Tibial artery (tissue), 4 donors: Measurements from ENCODE around the gene VWA3A.

Experiments
- DNase-seq, 2 donors: peaks; one replicate each; pipeline ENCODE4 v3.0.0-alpha.2; 2019
- H3K27ac ChIP-seq, 2 donors: fragments of 200-600 bp; sonication (generic) in 1 of 2; 1 replicate in 1 of 2; 2 replicates in 1 of 2; pipeline ENCODE4 v1.5.1; 2018 to 2019; ENCODE audit warnings: mild to moderate bottlenecking in 1 of 2
- H3K27me3 ChIP-seq, 2 donors: fragments of 200-600 bp; sonication (generic) in 1 of 2; one replicate each; pipeline versions ENCODE4 v1.5.1 to v1.6.0; 2016 to 2019
- H3K36me3 ChIP-seq, 3 donors: fragments of 200-600 bp; sonication (generic) in 2 of 3; one replicate each; pipeline ENCODE4 v1.5.1; 2016 to 2019; ENCODE audit warnings: mild to moderate bottlenecking in 2 of 3
- H3K4me1 ChIP-seq, 4 donors: fragments of 200-600 bp; sonication (generic) in 2 of 4; 1 replicate in 3 of 4; 2 replicates in 1 of 4; pipeline ENCODE4 v1.5.1; 2016 to 2019
- H3K4me3 ChIP-seq, 2 donors: fragments of 200-600 bp; sonication (generic) in 1 of 2; 1 replicate in 1 of 2; 2 replicates in 1 of 2; pipeline ENCODE4 v1.5.1; 2018 to 2019; ENCODE audit warnings: mild to moderate bottlenecking in 2 of 2
- H3K9me3 ChIP-seq, 3 donors: fragments of 200-600 bp; sonication (generic) in 1 of 3; one replicate each; pipeline ENCODE4 v1.5.1; 2016 to 2019
- intact Hi-C: fragments of 100-400 bp; cut with DNase I; formaldehyde crosslinking; loops from one replicate; pipeline ENCODE4 v1.15.0; 2023; ENCODE audit warnings: low total_unique reads
- TF ChIP-seq, protein P1 (sequence below), 2 experiments: fragments of 200-600 bp in 1 of 2; fragments of 450-650 bp in 1 of 2; IDR thresholded peaks; one replicate each; pipeline ENCODE4 v1.5.1; 2017 to 2019; ENCODE audit warnings: antibody characterized with exemption in 2 of 2, mild to moderate bottlenecking in 1 of 2, moderate library complexity in 1 of 2

The VWA3A gene

DNA sequence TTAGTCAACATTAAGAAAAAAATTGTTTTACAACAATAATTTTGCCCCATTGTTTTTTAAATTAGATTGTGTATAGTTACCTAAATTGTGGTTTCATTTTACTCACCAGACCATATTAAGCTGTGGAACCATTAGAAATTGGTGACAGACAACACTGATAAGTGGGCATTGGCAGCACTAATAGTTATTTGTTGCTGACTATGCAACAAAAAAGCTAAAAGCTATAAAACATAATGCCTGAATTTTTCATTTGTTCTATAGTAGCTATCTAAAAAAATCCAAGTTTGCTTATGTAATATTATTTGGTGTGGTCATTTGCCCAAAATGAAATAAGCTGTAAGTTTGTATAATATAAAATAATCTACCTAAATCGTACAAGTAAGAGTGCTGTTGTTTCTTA is 13.7 kb upstream of the VWA3A start:
- DNase-seq, result no peak
- H3K9me3 ChIP-seq, result no peaks in the 10 kb centered on the region
- TF ChIP-seq, protein P1, sequence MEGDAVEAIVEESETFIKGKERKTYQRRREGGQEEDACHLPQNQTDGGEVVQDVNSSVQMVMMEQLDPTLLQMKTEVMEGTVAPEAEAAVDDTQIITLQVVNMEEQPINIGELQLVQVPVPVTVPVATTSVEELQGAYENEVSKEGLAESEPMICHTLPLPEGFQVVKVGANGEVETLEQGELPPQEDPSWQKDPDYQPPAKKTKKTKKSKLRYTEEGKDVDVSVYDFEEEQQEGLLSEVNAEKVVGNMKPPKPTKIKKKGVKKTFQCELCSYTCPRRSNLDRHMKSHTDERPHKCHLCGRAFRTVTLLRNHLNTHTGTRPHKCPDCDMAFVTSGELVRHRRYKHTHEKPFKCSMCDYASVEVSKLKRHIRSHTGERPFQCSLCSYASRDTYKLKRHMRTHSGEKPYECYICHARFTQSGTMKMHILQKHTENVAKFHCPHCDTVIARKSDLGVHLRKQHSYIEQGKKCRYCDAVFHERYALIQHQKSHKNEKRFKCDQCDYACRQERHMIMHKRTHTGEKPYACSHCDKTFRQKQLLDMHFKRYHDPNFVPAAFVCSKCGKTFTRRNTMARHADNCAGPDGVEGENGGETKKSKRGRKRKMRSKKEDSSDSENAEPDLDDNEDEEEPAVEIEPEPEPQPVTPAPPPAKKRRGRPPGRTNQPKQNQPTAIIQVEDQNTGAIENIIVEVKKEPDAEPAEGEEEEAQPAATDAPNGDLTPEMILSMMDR (IDR thresholded peaks at IDR 0.05), result no peak
- H3K27me3 ChIP-seq, result no peaks in the 10 kb centered on the region
- no peaks in the 10 kb centered on the region for H3K36me3 ChIP-seq
- H3K27ac ChIP-seq, result no peak overlapping the region
- no peak overlapping the region for H3K4me3 ChIP-seq
- peaks cover 0 to 8% (median 0%) of the 10 kb centered on the region in 4 donors for H3K4me1 ChIP-seq
- intact Hi-C loops, result loop anchor here (5.0 to 10.0 kb wide), 2 partner anchors 76 to 106 kb away; partner anchors contain the start of gene PDZD9

DNA sequence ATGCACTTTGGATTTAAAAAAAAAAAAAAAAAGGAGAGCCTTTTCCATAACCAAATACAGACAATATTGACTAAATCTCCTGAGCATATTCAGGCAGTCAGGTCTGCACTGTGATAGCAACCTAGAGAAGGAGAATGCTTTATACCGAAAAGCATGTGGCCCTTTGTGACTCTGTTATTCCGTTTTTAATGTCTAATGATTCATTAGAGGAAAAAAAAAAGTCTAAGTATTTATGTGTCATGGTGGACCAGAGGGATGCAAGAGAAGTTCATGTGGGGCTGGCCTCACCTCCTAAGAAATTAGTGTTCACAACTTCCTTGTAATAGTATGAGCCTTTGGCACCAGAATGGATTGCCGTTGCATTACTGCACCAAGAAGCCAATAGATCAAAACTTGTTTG is 11.3 kb upstream of the VWA3A start:
- Histone ChIP-seq H3K4me3 (no peak overlapping the region), H3K9me3 (no peaks in the 10 kb centered on the region), H3K4me1 (peaks cover 0 to 13% (median 0%) of the 10 kb centered on the region in 4 donors), H3K27ac (no peak overlapping the region), H3K36me3 (peaks cover 0 to 7% (median 0%) of the 10 kb centered on the region in 3 donors), H3K27me3 (no peaks in the 10 kb centered on the region)
- TF ChIP-seq, protein P1 (IDR thresholded peaks at IDR 0.05), result no peak
- DNase-seq, result no peak
- intact Hi-C loops, result no loop called here

DNA sequence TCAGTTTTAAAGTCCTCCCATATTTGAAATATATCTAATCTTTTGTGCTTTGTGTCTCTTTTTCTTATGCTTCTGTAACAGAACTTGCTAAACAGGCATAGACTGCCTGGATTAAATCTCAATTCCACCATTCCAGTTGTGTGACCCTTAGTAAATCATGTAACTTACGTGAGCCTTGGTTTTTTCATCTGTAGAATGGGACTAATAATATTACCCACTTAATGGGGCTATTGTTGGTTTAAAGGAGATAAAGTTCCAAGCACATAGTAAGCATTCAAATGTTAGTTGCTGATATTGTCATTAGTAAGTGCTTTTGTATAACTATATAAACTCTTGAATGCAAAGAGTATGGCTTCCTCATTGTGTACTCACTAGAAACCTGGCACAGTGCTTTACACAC is 5.9 kb upstream of the VWA3A start:
- Histone ChIP-seq H3K36me3 (peaks cover 0 to 21% (median 5%) of the 10 kb centered on the region in 3 donors), H3K4me1 (peaks cover 0 to 13% (median 0%) of the 10 kb centered on the region in 4 donors), H3K4me3 (no peak overlapping the region), H3K9me3 (no peaks in the 10 kb centered on the region), H3K27ac (no peak overlapping the region), H3K27me3 (no peaks in the 10 kb centered on the region)
- intact Hi-C loops, result no loop called here
- no peak for DNase-seq
- TF ChIP-seq, protein P1 (IDR thresholded peaks at IDR 0.05), result no peak

DNA sequence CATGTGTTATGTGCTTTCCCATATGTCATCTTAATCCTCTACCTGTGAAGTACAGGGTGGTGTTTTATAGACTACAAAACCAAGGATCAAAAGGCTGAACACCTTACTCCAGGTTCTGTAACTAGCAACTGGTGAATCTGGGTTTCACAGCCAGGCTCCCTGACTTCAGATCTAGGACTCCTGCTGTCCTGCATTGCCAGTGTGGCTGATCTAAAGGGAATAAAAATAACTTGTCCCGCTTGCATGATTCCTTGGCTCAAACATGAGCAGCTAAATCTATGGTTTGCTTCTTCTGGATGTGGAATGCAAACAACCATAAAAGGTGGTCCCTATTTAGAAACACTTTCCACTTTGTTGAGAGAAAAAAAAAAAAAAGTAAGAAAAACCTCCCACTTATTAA is 3.7 kb upstream of the VWA3A start:
- intact Hi-C loops, result no loop called here
- peaks cover 0 to 5% (median 0%) of the 10 kb centered on the region in 4 donors for H3K4me1 ChIP-seq
- no peak overlapping the region for H3K27ac ChIP-seq
- H3K9me3 ChIP-seq, result no peaks in the 10 kb centered on the region
- H3K4me3 ChIP-seq, result no peak overlapping the region
- H3K27me3 ChIP-seq, result no peaks in the 10 kb centered on the region
- TF ChIP-seq, protein P1 (IDR thresholded peaks at IDR 0.05), result no peak
- DNase-seq, result no peak
- H3K36me3 ChIP-seq, result peaks cover 0 to 21% (median 5%) of the 10 kb centered on the region in 3 donors

DNA sequence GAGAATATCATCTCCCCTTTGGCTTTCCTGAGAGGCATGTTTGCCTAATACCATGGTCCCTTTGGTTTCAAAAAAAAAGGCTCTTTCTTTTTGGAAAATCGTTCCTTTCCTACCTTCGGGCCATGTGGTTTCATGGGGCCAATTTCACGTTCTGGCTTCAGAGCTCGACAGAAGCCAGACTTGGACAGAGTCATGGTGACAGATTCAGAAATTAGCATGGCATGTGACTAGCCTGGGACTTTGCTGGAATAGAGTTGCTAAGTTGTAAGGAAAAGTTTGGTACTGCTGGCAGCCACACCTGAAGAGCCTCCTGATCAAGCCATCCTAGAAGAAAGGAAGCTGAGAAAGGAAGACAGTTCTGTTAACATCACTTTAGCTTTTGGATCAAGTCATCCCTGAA is 2.4 kb upstream of the VWA3A start:
- Histone ChIP-seq H3K27me3 (no peaks in the 10 kb centered on the region), H3K27ac (no peak overlapping the region), H3K36me3 (peaks cover 0 to 21% (median 5%) of the 10 kb centered on the region in 3 donors), H3K4me1 (no peaks in the 10 kb centered on the region), H3K9me3 (no peaks in the 10 kb centered on the region), H3K4me3 (no peak overlapping the region)
- no peak for DNase-seq
- TF ChIP-seq, protein P1 (IDR thresholded peaks at IDR 0.05), result no peak
- intact Hi-C loops, result no loop called here

DNA sequence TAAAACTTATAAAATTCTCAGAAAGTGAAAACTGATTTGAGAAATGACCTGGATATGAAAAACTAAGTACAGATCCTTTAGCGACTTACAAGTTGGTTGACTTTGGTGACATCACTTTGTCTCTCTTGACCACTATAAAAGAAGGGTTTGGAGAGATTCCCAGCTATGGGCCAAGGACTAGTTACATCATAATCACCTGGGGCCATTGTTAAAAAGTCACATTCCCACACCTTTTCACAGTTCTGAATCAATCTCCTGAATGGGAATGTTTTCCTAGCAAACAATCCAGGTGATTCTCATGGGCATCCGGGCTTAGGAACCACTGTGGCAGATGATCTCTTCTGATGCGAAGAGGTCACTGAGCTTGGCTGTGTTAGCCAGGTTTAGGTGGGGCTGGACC is 620 bp upstream of the VWA3A start:
- H3K4me1 ChIP-seq, result no peaks in the 10 kb centered on the region
- intact Hi-C loops, result no loop called here
- H3K27ac ChIP-seq, result no peak overlapping the region
- H3K36me3 ChIP-seq, result peaks cover 0 to 8% (median 4%) of the 10 kb centered on the region in 3 donors
- H3K4me3 ChIP-seq, result no peak overlapping the region
- no peaks in the 10 kb centered on the region for H3K9me3 ChIP-seq
- TF ChIP-seq, protein P1 (IDR thresholded peaks at IDR 0.05), result no peak
- no peak for DNase-seq
- peaks cover 0 to 5% of the 10 kb centered on the region in 2 donors for H3K27me3 ChIP-seq
